AG08395 (cell line): ENCODE results near the gene KCNK10.
"Not testable (repeated sequence)": the region's sequence is repeated elsewhere in the genome, so short reads cannot be mapped to it uniquely, and the experiment has no call there.

Experiments
- DNase-seq: peaks from one replicate; pipeline ENCODE4 v3.0.0; 2012; ENCODE audit warnings: mixed read lengths, low spot score

Gene KCNK10

GRCh38 chr14:88266474-88266873, 56.6 kb downstream of the KCNK10 start:
- no peak for DNase-seq

DNA sequence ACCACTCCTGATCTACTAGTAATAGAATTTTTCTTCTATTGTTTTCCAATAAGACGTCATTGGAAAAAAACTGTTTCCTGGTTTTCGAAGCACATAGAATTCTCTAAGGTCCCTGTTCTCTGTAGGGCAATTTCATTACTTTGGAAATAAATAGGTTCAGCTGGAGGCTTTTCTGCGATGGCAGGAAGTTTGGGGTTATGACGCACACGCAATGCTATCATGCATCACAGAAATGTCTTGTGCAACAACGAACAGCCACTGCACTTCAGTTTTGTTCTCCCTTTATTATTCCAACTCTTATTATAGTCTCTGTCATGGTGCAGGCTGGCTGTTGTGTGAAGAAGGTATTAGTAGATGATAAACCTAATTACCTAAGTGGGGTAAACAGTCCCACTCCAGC, 59.0 kb downstream of the KCNK10 start:
- DNase-seq, result no peak

DNA sequence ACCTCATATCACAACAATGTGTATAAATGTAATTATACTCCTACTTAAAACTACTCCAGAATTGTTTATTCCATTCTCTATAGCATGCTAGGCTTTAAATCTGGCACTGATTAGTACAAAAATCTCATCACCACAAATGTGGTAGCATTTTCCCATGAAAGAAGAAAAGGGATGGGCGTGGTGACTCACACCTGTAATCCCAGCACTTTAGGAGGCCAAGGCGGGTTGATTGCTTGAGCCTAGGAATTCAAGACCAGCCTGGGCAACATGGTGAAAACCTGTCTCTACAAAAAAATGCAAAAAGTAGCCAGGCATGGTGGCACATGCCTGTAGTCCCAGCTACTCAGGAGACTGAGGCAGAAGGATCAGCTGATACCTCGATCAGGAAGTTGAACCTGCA, 61.8 kb downstream of the KCNK10 start:
- DNase-seq, result not testable (repeated sequence)

GRCh38 chr14:88258021-88258420, 65.0 kb downstream of the KCNK10 start:
- no peak for DNase-seq

- DNase-seq, result no peak
These were observed 65.8 kb downstream of the KCNK10 start for GRCh38 chr14:88256997-88257950.

- DNase-seq, result no peak
These were observed 67.3 kb downstream of the KCNK10 start for GRCh38 chr14:88255798-88256197.

GRCh38 chr14:88255196-88255595, 67.9 kb downstream of the KCNK10 start:
- no peak for DNase-seq

GRCh38 chr14:88252498-88252897, 70.6 kb downstream of the KCNK10 start:
- DNase-seq, result no peak

GRCh38 chr14:88251650-88252049, 71.4 kb downstream of the KCNK10 start:
- DNase-seq, result no peak

- no peak for DNase-seq
These were observed 73.8 kb downstream of the KCNK10 start for GRCh38 chr14:88249266-88249665.

GRCh38 chr14:88248606-88249005, 74.5 kb downstream of the KCNK10 start:
- DNase-seq, result no peak

DNA sequence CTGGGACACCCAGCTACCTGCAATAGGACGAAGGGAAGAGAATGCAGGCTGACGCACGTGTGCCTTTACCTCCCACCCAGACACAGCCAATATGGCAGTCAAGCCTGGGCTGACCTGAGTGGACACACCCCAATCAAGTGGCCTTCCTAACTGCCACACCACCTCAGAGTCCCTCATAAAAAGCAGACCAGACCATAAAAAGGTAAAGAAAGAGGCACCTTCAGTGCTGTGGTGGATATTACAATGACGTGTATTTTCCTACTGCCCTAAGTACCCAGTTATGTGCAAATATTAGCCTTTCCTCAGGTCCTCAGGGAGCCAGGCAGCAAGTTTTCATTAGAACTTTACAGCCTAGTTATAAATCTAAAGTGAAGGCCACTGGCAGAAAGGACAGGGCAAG, 75.8 kb downstream of the KCNK10 start:
- DNase-seq, result no peak

DNA sequence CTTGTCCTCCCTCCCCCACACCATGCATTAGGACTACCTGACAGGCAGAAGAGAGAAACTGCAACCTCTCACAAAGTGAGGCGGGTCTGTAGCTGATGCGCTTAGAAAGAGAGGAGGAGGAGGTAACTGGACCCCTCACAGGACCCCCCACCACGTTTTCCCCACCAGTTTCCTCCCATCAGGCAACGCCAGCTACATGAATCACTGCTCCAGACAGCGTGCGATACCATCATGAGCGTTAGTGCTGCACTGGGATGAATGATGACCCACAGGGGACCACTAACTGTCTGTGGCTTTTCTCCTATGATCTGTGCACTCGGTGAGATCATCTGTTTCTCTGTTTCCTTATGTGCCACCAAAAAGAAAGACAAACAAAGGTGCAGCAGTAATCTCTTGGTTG, 77.7 kb downstream of the KCNK10 start:
- DNase-seq, result no peak

GRCh38 chr14:88243946-88244345, 79.1 kb downstream of the KCNK10 start:
- DNase-seq, result no peak

GRCh38 chr14:88242446-88242845, 80.6 kb downstream of the KCNK10 start:
- DNase-seq, result no peak

DNA sequence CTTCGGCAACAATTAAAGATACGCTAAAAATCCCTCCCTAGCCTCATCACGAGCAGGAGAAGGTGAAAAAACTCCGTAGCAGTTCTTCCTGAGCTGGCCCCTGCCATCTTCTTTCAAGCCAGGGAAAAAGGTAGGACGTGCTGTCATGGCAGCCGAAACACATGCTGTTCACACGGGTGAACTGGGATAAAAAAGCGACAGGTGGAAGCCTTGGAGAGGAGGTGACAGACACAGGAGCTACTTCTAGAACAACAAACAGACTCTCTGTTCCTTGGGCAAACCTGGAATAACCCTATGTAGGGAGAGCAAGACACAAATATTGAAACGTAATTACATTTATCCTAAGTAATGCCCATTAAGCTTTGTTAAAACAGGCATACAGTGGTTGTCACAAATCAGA, 81.3 kb downstream of the KCNK10 start:
- DNase-seq, result no peak

DNA sequence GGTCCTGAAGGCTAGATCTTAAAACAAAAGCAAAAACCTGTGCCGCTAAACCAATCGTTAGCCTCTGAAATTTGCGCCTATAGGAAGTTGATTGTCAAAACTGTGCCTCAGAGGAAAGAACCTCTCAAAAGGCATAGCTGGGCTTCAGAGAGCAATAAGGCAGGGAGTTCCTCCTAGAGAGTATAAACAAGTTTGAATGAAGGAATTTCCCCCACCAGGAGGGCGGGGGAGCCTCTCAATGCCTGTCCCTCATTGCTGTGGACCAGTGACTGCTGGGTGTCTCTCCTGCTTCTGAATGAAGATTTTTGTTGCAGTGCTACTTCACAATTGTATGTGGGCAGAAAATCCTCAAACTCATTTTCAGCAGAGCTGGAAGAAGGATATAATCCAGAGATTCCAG, 88.6 kb downstream of the KCNK10 start:
- DNase-seq, result no peak

DNA sequence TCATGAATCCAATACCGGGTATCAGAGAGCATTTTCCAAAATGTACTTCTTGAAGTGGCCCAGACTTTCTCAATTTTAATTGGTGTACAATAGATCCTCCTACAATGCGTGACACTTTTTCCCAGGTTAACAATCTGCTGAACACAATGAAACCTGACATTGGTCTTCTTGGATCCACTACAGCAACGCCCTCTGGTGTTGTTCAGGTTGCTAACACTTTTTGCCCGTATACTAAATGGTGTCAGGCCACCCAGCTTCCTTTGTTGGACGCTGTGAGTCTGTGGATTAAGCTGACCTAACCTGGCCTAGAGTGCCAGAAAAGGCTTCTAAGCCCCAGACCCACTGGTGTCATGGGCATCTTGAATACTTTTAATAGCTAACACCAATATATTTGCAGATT, 89.2 kb downstream of the KCNK10 start:
- DNase-seq, result no peak

DNA sequence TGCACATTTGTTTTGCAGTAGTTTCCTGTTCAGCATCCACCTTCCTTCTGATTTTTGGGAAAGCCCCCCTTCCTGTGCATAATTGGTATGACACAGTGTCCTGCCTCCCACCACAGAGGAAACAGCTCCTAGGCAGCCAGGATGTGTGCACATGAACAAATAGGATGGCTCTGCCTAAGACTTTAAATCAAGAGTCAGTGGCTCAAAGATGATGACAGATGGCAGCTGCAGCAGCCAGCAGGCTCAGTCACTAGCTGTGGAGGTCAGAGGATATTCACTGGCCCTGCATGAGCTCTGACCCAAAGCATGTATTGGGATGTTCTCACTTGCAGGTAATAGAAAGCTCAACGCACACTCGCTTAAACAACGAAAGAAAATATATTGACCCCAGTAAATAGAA, 90.3 kb downstream of the KCNK10 start:
- no peak for DNase-seq

DNA sequence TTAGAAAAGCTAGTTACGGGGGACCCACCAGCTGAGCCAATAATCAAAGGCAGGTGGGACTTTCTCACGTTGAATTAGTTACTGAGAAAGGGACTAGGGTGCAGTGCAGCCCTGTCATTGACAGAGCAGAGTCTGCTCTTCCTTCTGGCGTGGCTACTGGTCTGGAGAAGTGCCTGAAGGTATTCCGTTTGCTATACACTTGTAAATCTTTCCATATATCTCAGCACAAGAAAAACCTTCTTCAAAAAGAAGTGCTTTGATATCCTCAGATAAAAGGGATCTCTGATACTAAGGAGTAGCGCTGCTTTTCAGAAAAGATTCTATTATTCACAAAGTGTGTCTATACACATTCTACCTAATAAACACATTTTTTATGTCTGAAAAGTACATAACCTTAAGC, 91.5 kb downstream of the KCNK10 start:
- no peak for DNase-seq

DNA sequence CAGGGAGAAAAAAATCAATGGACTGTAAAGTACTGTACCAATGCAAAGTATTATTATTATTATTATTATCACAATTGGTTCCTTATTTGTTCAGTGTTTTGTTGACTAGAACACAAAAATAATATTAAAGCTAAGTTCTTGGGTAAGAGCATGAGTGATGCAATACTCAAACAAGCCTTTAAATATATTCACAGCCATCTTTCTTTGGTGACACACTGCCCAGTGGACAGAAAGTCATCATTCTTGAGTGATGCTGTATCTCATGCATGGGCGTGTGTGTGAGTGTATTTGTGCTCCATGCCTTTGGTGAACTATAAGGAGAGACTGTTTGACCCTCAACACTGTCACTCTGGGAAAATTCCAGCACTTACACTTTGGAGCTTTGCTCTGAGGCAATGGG, 93.6 kb downstream of the KCNK10 start:
- DNase-seq, result no peak

DNA sequence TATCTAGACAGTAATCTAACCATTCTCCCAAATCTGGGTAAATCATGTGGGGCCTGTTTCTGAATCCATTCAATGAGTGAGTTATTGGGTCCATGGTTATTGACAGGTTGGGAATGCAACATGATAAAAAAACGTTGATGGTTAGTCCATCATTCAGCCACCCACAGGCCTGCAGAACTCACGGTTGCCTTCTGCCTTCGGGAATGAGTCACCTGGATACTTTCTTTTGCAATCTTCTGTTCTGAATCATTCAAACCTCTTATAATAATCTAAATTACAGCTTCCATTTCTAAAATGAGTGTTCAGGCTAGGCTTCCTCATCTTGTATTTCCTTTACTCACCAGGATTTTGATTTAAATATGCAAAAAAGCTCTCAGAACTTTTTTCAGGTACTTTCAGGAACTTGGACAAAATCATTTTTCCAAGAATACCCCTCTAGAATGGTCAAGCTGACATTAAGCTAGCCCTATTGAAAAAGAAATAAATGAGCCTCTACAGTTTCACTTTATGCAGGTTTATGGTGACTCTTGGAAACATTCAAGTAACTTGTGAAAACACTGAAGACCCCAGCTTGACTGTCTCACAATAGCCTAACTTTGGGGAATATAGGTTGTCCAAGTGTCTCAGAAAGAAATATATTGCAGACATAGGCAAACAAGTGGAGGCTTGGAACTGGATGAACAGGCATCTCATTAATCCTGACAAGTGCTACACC, 94.4 kb downstream of the KCNK10 start:
- no peak for DNase-seq

DNA sequence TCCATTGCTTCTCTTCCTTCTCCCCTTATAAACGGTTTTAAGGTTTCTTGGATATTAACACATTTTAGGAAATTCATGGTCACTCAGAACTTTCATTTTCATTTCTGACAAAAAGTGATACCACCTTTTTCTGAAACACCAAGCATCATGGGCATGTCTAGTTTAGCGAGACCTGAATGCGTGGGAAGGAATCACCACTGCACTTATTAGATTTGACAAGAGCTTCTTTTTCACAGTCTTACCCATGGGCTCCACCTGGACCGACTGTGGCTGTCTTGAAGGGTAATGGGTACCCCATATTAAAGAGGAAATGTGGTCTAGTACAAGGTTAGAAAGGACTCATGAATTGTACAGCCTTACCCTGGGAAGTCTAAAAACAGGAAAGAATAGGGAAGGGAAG, 95.4 kb downstream of the KCNK10 start:
- DNase-seq, result no peak
